Measurements from ENCODE around the gene EMC9. TPM values are rescaled to one million over a fixed set of nuclear protein-coding genes. Genes with fewer than 3 reads are reported as not detected.
A peak's percentile ranks its signal among the peaks of the same experiment; 100 is the strongest.

EMC9 gene
- total RNA-seq, 2 donors from 2014 or later = 28.7 to 37.5 TPM

GRCh38 chr14:24095271-24096068, 45.9 kb downstream of the EMC9 start:
- Mint-ChIP-seq H3K27me3 (no peaks in the 10 kb centered on the region), H3K4me1 (ENCODE audit: low read depth in 2 of 2) (peaks cover 31% of the 10 kb centered on the region in 2 donors), H3K4me3 (peak overlapping the region; percentile 93), H3K36me3 (no peaks in the 10 kb centered on the region), H3K27ac (peak overlapping the region; percentile 94 to 96), H3K9me3 (no peaks in the 10 kb centered on the region)
- peak; percentile 72 for DNase-seq (ENCODE audit: low spot score)
- peak; percentile 20 to 67 for ATAC-seq

- DNase-seq (ENCODE audit: low spot score) = no peak
- ATAC-seq = no peak
- H3K4me3 Mint-ChIP-seq = peak overlapping the region; percentile 93
- no peaks in the 10 kb centered on the region for H3K9me3 Mint-ChIP-seq
- peak overlapping the region; percentile 94 to 96 for H3K27ac Mint-ChIP-seq
- no peaks in the 10 kb centered on the region for H3K36me3 Mint-ChIP-seq
- peaks cover 31 to 33% of the 10 kb centered on the region in 2 donors for H3K4me1 Mint-ChIP-seq (ENCODE audit: low read depth in 2 of 2)
- no peaks in the 10 kb centered on the region for H3K27me3 Mint-ChIP-seq
Observed at GRCh38 chr14:24094841-24095270, 46.5 kb downstream of the EMC9 start.

- H3K9me3 Mint-ChIP-seq = no peaks in the 10 kb centered on the region
- H3K4me1 Mint-ChIP-seq (ENCODE audit: low read depth in 2 of 2) = peaks cover 31 to 37% of the 10 kb centered on the region in 2 donors
- peak within 1 kb of the TSS; percentile 94 to 96 for H3K27ac Mint-ChIP-seq
- H3K27me3 Mint-ChIP-seq = no peaks in the 10 kb centered on the region
- no peaks in the 10 kb centered on the region for H3K36me3 Mint-ChIP-seq
- peak; percentile 86 to 91 for ATAC-seq
- peak within 1 kb of the TSS; percentile 93 for H3K4me3 Mint-ChIP-seq
- DNase-seq (ENCODE audit: low spot score) = peak; percentile 90
Observed at GRCh38 chr14:24093901-24094840, 47.2 kb downstream of the EMC9 start, which contains the start of gene PCK2. Gene PCK2, plus strand, starts transcription at chr14:24094311. Its CDS starts 95 bp downstream, at chr14:24094406.

- H3K4me3 Mint-ChIP-seq = peak overlapping the region; percentile 93
- H3K27ac Mint-ChIP-seq = peak overlapping the region; percentile 82 to 96
- H3K27me3 Mint-ChIP-seq = no peaks in the 10 kb centered on the region
- H3K9me3 Mint-ChIP-seq = no peaks in the 10 kb centered on the region
- H3K4me1 Mint-ChIP-seq (ENCODE audit: low read depth in 2 of 2) = peaks cover 31 to 37% of the 10 kb centered on the region in 2 donors
- H3K36me3 Mint-ChIP-seq = no peaks in the 10 kb centered on the region
- ATAC-seq = no peak
- DNase-seq (ENCODE audit: low spot score) = no peak
Observed at GRCh38 chr14:24093207-24093900, 48.0 kb downstream of the EMC9 start.

- peaks cover 31 to 37% of the 10 kb centered on the region in 2 donors for H3K4me1 Mint-ChIP-seq (ENCODE audit: low read depth in 2 of 2)
- no peaks in the 10 kb centered on the region for H3K9me3 Mint-ChIP-seq
- H3K27ac Mint-ChIP-seq = peak overlapping the region; percentile 82 to 96
- H3K36me3 Mint-ChIP-seq = no peaks in the 10 kb centered on the region
- ATAC-seq (no peak), DNase-seq (ENCODE audit: low spot score) (no peak)
- peak overlapping the region; percentile 93 for H3K4me3 Mint-ChIP-seq
- H3K27me3 Mint-ChIP-seq = no peaks in the 10 kb centered on the region
Observed at GRCh38 chr14:24092505-24093206, 48.7 kb downstream of the EMC9 start.

- Mint-ChIP-seq H3K9me3 (no peaks in the 10 kb centered on the region), H3K4me3 (peak overlapping the region; percentile 93), H3K4me1 (ENCODE audit: low read depth in 2 of 2) (peaks cover 31 to 37% of the 10 kb centered on the region in 2 donors), H3K36me3 (no peaks in the 10 kb centered on the region), H3K27me3 (no peaks in the 10 kb centered on the region), H3K27ac (peak overlapping the region; percentile 5 to 82)
- ATAC-seq (no peak), DNase-seq (ENCODE audit: low spot score) (no peak)
Observed at GRCh38 chr14:24092110-24092504, 49.3 kb downstream of the EMC9 start.

GRCh38 chr14:24089890-24090289, 51.5 kb downstream of the EMC9 start:
- DNase-seq (ENCODE audit: low spot score) = no peak
- no peak for ATAC-seq
- Mint-ChIP-seq H3K4me3 (no peak overlapping the region), H3K36me3 (no peaks in the 10 kb centered on the region), H3K27me3 (no peaks in the 10 kb centered on the region), H3K27ac (no peak overlapping the region), H3K9me3 (no peaks in the 10 kb centered on the region), H3K4me1 (ENCODE audit: low read depth in 2 of 2) (peaks cover 16 to 21% of the 10 kb centered on the region in 2 donors)

Other genes starting within 250 kb of the EMC9 start
- 10 to 100 TPM; 12.3 to 19.0 TPM for gene DHRS4, start 187.8 kb downstream of the EMC9 start, total RNA-seq
- gene DHRS4L2, start 152.7 kb downstream of the EMC9 start, total RNA-seq = 10 to 100 TPM; 13.7 to 16.5 TPM
- gene CARMIL3, start 89.6 kb downstream of the EMC9 start, total RNA-seq = under 1 TPM; 0.10 to 0.50 TPM
- gene CPNE6, start 70.0 kb downstream of the EMC9 start, total RNA-seq = not detected
- gene PCK2, start 47.3 kb downstream of the EMC9 start, total RNA-seq = 10 to 100 TPM; 30.4 to 68.3 TPM
- gene DCAF11, start 26.8 kb downstream of the EMC9 start, total RNA-seq = 10 to 100 TPM; 87.4 to 96.1 TPM
- 1 to 10 TPM; 1.8 to 2.2 TPM for gene NRL, start 26.6 kb downstream of the EMC9 start, total RNA-seq
- gene FITM1, start 10.9 kb downstream of the EMC9 start, total RNA-seq = 1 to 10 TPM in 1 of 2 donors, under 1 TPM in 1; 0.67 to 1.8 TPM
- gene PSME1, start 5.4 kb downstream of the EMC9 start, total RNA-seq = 100 to 1,000 TPM; 237 to 406 TPM
- gene PSME2, start 5.0 kb upstream of the EMC9 start, total RNA-seq = 100 to 1,000 TPM; 600 to 673 TPM
- gene RNF31, start 5.9 kb upstream of the EMC9 start, total RNA-seq = 100 to 1,000 TPM; 115 to 170 TPM
- 100 to 1,000 TPM; 135 to 227 TPM for gene IRF9, start 19.7 kb upstream of the EMC9 start, total RNA-seq
- gene REC8, start 30.5 kb upstream of the EMC9 start, total RNA-seq = 10 to 100 TPM; 52.1 to 85.9 TPM
- gene IPO4, start 47.2 kb upstream of the EMC9 start, total RNA-seq = 100 to 1,000 TPM in 1 of 2 donors, 10 to 100 TPM in 1; 52.8 to 145 TPM
- gene TM9SF1, start 53.9 kb upstream of the EMC9 start, total RNA-seq = 10 to 100 TPM; 27.6 to 30.2 TPM
- gene TSSK4, start 64.1 kb upstream of the EMC9 start, total RNA-seq = under 1 TPM in 1 of 2 donors, not detected in 1; 0.95 TPM
- gene CHMP4A, start 71.9 kb upstream of the EMC9 start, total RNA-seq = 10 to 100 TPM; 66.2 to 95.0 TPM
- 10 to 100 TPM in 1 of 2 donors, 1 to 10 TPM in 1; 9.1 to 11.3 TPM for gene MDP1, start 74.5 kb upstream of the EMC9 start, total RNA-seq
- gene NEDD8, start 90.8 kb upstream of the EMC9 start, total RNA-seq = 100 to 1,000 TPM; 196 to 199 TPM
- gene GMPR2, start 91.3 kb upstream of the EMC9 start, total RNA-seq = 10 to 100 TPM; 40.5 to 54.5 TPM
- 100 to 1,000 TPM in 1 of 2 donors, 10 to 100 TPM in 1; 77.7 to 103 TPM for gene TINF2, start 101.0 kb upstream of the EMC9 start, total RNA-seq
- gene TGM1, start 121.6 kb upstream of the EMC9 start, total RNA-seq = 1 to 10 TPM; 2.5 to 8.7 TPM
- gene RABGGTA, start 130.0 kb upstream of the EMC9 start, total RNA-seq = 10 to 100 TPM; 37.6 to 47.5 TPM
- 10 to 100 TPM; 15.6 to 17.4 TPM for gene DHRS1, start 158.2 kb upstream of the EMC9 start, total RNA-seq
- 10 to 100 TPM; 38.5 to 59.0 TPM for gene NOP9, start 158.3 kb upstream of the EMC9 start, total RNA-seq
- gene CIDEB, start 166.4 kb upstream of the EMC9 start, total RNA-seq = 10 to 100 TPM in 1 of 2 donors, 1 to 10 TPM in 1; 6.8 to 20.2 TPM
- 10 to 100 TPM; 13.7 to 27.1 TPM for gene LTB4R2, start 168.5 kb upstream of the EMC9 start, total RNA-seq
- 10 to 100 TPM; 13.2 to 37.3 TPM for gene LTB4R, start 169.9 kb upstream of the EMC9 start, total RNA-seq
- 1 to 10 TPM; 1.0 to 1.9 TPM for gene ADCY4, start 193.5 kb upstream of the EMC9 start, total RNA-seq
- gene RIPK3, start 198.4 kb upstream of the EMC9 start, total RNA-seq = 10 to 100 TPM; 12.5 to 15.5 TPM
- not detected for gene NFATC4, start 226.6 kb upstream of the EMC9 start, total RNA-seq